ENCODE measurements around the gene CHRND. TPM values are rescaled to one million over a fixed set of nuclear protein-coding genes. Genes with fewer than 3 reads are reported as not detected.

The CHRND gene
- total RNA-seq, 1 experiment from 2014 or later: not detected

DNA sequence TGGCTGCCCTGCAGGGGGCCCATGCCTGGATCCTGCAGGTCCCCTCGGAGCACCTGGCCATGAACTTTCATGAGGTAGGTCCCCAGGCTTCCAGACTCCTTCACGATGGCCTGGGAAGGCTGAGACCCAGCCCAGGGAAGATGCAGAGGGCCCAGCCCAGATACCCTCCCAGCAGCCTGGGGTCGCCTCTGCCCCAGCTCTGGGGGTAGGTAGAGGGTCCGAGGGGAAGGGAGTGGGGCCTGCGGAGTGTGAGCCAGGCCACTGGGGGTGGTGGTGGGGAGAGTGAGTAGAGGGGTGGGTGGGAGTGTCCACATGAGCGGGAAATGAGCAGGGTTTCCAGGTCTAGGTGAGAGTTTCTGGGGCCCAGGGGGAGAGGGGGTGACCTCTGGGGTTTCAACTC lies 1.2 kb upstream of the CHRND start:
- Histone ChIP-seq H3K27ac (ENCODE audit: low read length) (no peak overlapping the region), H4K20me1 (ENCODE audit: insufficient read depth, low read depth, low read length) (no peaks in the 10 kb centered on the region), H3K4me1 (ENCODE audit: low read length) (peaks cover 5% of the 10 kb centered on the region), H3K79me2 (ENCODE audit: low read length) (no peaks in the 10 kb centered on the region), H3K27me3 (ENCODE audit: low read length) (no peaks in the 10 kb centered on the region), H3K4me2 (ENCODE audit: low read depth, low read length, poor library complexity, severe bottlenecking) (no peak overlapping the region), H3K4me3 (ENCODE audit: low read length) (no peak overlapping the region), H2AFZ (ENCODE audit: low read length) (no peak overlapping the region), H3K36me3 (ENCODE audit: insufficient read depth, low read length) (no peaks in the 10 kb centered on the region), H3K9ac (ENCODE audit: low read length) (no peak overlapping the region), H3K9me2 (replicated peaks; ENCODE audit: insufficient read depth, low read length) (no peaks in the 10 kb centered on the region), H3K9me3 (ENCODE audit: low read length) (no peaks in the 10 kb centered on the region)
- no peak for DNase-seq

DNA sequence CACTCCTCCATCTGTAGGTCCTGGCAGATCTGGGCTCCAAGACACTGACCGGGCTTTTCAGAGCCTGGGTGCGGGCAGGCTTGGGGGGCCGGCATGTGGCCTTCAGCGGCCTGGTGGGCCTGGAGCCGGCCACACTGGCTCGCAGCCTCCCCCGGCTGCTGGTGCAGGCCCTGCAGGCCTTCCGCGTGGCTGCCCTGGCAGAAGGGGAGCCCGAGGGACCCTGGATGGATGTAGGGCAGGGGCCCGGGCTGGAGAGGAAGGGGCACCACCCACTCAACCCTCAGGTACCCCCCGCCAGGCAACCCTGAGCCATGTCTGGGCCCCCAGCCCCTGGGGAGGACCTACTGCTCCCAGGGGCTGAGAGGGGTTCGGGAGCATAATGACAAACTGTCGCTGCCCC lies 761 bp upstream of the CHRND start:
- no peaks in the 10 kb centered on the region for H3K27me3 ChIP-seq (ENCODE audit: low read length)
- no peaks in the 10 kb centered on the region for H3K9me3 ChIP-seq (ENCODE audit: low read length)

DNA sequence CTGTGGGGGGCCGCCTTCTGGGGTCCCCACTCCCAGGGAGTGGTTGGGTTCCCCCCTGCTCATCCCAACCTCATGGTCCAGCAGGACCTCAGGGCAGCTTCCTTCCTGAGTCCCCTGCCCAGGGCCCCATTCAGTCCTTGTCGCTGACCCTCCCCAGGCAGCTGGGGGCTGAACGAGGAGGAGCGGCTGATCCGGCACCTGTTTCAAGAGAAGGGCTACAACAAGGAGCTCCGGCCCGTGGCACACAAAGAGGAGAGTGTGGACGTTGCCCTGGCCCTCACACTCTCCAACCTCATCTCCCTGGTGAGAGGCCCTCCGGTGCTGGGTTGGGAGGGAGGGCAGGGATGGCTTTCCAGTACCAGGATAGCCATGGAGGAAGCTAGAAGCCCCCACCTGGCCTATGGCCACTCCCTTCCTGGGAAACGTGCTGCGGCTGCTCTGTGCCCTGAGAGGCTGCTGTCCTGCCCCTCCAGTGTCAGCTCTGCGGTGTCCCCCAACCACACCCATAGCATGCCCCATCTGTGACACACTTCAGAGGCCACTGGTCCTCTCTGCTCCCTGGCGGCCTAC lies 497 bp downstream of the CHRND start:
- Histone ChIP-seq H4K20me1 (ENCODE audit: insufficient read depth, low read depth, low read length) (no peaks in the 10 kb centered on the region; the same call in 1 of the 2 replicates), H2AFZ (ENCODE audit: low read length) (no peak overlapping the region), H3K27ac (ENCODE audit: low read length) (no peak overlapping the region), H3K9me3 (ENCODE audit: low read length) (no peaks in the 10 kb centered on the region), H3K79me2 (ENCODE audit: low read length) (no peaks in the 10 kb centered on the region), H3K4me3 (ENCODE audit: low read length) (no peak overlapping the region), H3K27me3 (ENCODE audit: low read length) (no peaks in the 10 kb centered on the region), H3K9me2 (replicated peaks; ENCODE audit: insufficient read depth, low read length) (no peaks in the 10 kb centered on the region), H3K36me3 (ENCODE audit: insufficient read depth, low read length) (no peaks in the 10 kb centered on the region), H3K4me2 (ENCODE audit: low read depth, low read length, poor library complexity, severe bottlenecking) (no peak overlapping the region), H3K4me1 (ENCODE audit: low read length) (peaks cover 5% of the 10 kb centered on the region), H3K9ac (ENCODE audit: low read length) (no peak overlapping the region)
- no peak for DNase-seq

More for the DNA sequence above, 761 bp upstream of the CHRND start:
- H2AFZ ChIP-seq (ENCODE audit: low read length): no peak overlapping the region
- no peaks in the 10 kb centered on the region for H4K20me1 ChIP-seq (ENCODE audit: insufficient read depth, low read depth, low read length)
- H3K79me2 ChIP-seq (ENCODE audit: low read length): no peaks in the 10 kb centered on the region
- H3K4me1 ChIP-seq (ENCODE audit: low read length): peaks cover 5% of the 10 kb centered on the region
- no peak overlapping the region for H3K4me3 ChIP-seq (ENCODE audit: low read length)
- DNase-seq: no peak
- no peak overlapping the region for H3K4me2 ChIP-seq (ENCODE audit: low read depth, low read length, poor library complexity, severe bottlenecking)
- H3K27ac ChIP-seq (ENCODE audit: low read length): no peak overlapping the region
- no peaks in the 10 kb centered on the region for H3K9me2 ChIP-seq (replicated peaks; ENCODE audit: insufficient read depth, low read length)
- no peaks in the 10 kb centered on the region for H3K36me3 ChIP-seq (ENCODE audit: insufficient read depth, low read length)
- H3K9ac ChIP-seq (ENCODE audit: low read length): no peak overlapping the region

DNA sequence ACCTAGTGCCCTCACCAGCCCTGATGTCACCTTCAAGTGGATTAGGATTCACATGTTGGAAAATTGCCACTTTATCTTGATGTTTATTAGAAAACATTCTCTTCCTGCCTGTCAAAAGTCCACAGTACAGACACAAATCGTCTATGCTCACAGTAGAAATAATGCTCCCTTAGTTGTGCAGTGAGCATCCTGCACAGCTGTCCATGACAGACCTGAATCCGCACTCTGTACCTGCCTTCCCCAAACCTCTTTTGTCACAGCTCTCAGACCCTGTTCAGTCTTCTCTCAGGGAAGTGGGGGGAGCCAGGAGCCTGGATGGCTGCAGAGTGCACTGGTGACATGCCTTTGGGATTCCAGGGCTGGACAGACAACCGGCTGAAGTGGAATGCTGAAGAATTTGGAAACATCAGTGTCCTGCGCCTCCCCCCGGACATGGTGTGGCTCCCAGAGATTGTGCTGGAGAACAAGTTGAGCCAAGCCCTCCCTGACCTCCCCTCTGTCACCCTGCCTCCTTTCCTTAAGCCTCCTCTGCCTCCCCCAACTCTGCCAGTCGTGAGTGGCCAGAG lies 2.0 kb downstream of the CHRND start:
- Histone ChIP-seq H3K4me1 (ENCODE audit: low read length) (peaks cover 17% of the 10 kb centered on the region), H3K79me2 (ENCODE audit: low read length) (no peaks in the 10 kb centered on the region), H3K9me3 (ENCODE audit: low read length) (no peaks in the 10 kb centered on the region), H3K9ac (ENCODE audit: low read length) (no peak overlapping the region), H4K20me1 (ENCODE audit: insufficient read depth, low read depth, low read length) (no peaks in the 10 kb centered on the region; the same call in 1 of the 2 replicates), H3K27ac (ENCODE audit: low read length) (no peak overlapping the region), H3K4me3 (ENCODE audit: low read length) (no peak overlapping the region), H3K9me2 (replicated peaks; ENCODE audit: insufficient read depth, low read length) (no peaks in the 10 kb centered on the region), H3K4me2 (ENCODE audit: low read depth, low read length, poor library complexity, severe bottlenecking) (no peak overlapping the region), H3K36me3 (ENCODE audit: insufficient read depth, low read length) (no peaks in the 10 kb centered on the region), H2AFZ (ENCODE audit: low read length) (no peak overlapping the region), H3K27me3 (ENCODE audit: low read length) (no peaks in the 10 kb centered on the region)
- DNase-seq: no peak

DNA sequence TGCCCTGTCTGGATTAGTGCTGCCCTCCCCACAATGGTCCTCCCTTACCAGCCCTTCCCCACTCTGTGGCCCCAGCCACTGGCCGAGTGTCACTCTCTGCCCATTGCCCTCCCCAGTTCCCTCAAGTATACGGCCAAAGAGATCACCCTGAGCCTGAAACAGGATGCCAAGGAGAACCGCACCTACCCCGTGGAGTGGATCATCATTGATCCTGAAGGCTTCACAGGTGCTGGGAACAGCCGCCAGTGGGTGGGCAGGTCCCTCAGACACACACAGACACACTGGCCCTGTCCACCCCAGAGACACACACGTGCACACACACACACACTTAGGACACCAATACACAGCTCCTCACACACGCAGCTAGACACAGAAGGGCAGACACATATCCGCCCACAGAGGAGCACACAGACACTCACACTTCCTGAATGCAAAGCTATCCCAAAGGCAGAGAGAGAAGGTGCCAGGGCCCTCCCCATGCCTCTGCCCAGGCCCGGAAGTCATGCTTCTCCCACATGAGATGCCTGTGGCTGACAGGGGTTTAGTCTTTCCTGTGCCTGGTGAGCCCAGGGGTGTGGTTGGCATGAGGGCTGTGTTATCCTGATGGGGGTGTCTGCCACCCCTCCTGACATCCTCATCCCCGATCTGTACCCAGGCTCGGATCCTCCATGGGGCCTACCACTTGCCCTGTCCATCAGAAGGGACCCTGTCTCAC lies 2.9 kb downstream of the CHRND start:
- Histone ChIP-seq H3K9ac (ENCODE audit: low read length) (no peak overlapping the region), H3K4me3 (ENCODE audit: low read length) (no peak overlapping the region), H2AFZ (ENCODE audit: low read length) (no peak overlapping the region), H4K20me1 (ENCODE audit: insufficient read depth, low read depth, low read length) (peaks cover 2% of the 10 kb centered on the region; the same call in 1 of the 2 replicates), H3K27ac (ENCODE audit: low read length) (no peak overlapping the region), H3K9me2 (replicated peaks; ENCODE audit: insufficient read depth, low read length) (no peaks in the 10 kb centered on the region), H3K27me3 (ENCODE audit: low read length) (0 out of 2 replicates have a peak, but pooled peaks cover under 1% of the 10 kb centered on the region), H3K36me3 (ENCODE audit: insufficient read depth, low read length) (no peaks in the 10 kb centered on the region), H3K4me2 (ENCODE audit: low read depth, low read length, poor library complexity, severe bottlenecking) (no peak overlapping the region), H3K79me2 (ENCODE audit: low read length) (no peaks in the 10 kb centered on the region), H3K4me1 (ENCODE audit: low read length) (peaks cover 18% of the 10 kb centered on the region), H3K9me3 (ENCODE audit: low read length) (no peaks in the 10 kb centered on the region)
- no peak for DNase-seq

DNA sequence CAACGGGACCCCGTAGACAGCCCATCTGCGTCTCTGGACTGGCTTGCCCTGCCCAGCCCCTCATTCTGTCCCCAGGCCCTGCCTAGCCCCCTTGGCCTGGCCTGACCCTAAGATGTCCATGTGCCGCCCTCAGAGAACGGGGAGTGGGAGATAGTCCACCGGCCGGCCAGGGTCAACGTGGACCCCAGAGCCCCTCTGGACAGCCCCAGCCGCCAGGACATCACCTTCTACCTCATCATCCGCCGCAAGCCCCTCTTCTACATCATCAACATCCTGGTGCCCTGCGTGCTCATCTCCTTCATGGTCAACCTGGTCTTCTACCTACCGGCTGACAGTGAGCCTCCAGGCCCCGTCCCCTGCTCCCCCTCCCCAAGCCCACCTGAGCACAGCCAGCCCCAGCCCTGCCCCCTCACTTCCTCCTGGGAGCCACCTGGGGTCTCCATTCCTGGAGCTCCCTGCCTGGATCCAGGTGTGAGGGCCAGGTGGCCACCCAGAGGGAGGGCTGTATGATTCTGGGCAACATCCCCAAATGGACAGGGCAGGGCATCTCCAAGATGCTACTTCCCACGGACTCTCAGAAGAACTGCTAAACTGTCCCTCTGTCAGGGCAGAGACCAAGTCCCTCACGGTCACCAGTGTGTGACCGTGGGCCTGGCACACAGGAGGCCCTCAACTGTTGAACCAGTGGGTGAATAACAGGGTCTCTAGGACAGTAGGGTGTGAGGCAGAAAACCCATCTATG lies 4.0 kb downstream of the CHRND start:
- no peak for DNase-seq
- Histone ChIP-seq H3K27me3 (ENCODE audit: low read length) (0 out of 2 replicates have a peak, but pooled peaks cover 3% of the 10 kb centered on the region), H3K27ac (ENCODE audit: low read length) (no peak overlapping the region), H3K36me3 (ENCODE audit: insufficient read depth, low read length) (no peaks in the 10 kb centered on the region), H3K4me2 (ENCODE audit: low read depth, low read length, poor library complexity, severe bottlenecking) (no peak overlapping the region), H3K79me2 (ENCODE audit: low read length) (no peaks in the 10 kb centered on the region), H3K9me2 (replicated peaks; ENCODE audit: insufficient read depth, low read length) (no peaks in the 10 kb centered on the region), H3K9ac (ENCODE audit: low read length) (no peak overlapping the region), H3K9me3 (ENCODE audit: low read length) (no peaks in the 10 kb centered on the region), H3K4me3 (ENCODE audit: low read length) (no peak overlapping the region), H4K20me1 (ENCODE audit: insufficient read depth, low read depth, low read length) (peaks cover 9% of the 10 kb centered on the region; the same call in 1 of the 2 replicates), H3K4me1 (ENCODE audit: low read length) (peaks cover 16% of the 10 kb centered on the region), H2AFZ (ENCODE audit: low read length) (no peak overlapping the region)

DNA sequence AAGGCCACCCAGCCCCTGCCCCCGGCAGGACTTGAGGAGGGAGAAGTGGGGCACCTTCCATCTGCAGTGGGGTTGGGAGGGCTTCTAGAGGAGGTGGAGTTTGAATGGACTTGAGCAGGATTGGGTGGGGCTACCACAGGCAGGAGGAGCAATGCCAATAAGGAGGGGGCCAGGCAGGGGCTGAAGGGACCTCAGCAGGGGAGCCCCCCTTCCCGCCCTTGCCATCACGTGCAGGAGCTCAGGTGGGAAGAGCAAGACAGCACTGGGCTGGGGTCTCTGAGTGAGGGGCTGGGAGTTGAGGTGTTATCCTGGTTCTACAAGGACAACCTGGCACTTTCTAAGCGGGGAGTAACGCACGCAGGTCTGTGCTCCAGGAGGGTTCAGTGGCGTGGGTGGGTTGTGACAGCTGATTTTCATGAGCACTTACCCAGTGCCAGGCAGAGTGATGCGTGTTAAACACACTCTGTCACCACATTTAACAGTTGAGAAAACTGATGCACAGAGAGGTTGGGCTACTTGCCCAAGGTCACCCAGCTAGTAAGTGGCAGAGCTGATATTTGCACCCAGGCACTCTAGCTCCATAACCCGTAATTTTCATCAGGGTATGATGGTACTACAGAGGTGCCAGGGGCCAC lies 4.8 kb downstream of the CHRND start:
- Histone ChIP-seq H3K27ac (ENCODE audit: low read length) (no peak overlapping the region), H3K79me2 (ENCODE audit: low read length) (no peaks in the 10 kb centered on the region), H3K9me3 (ENCODE audit: low read length) (no peaks in the 10 kb centered on the region), H3K9me2 (replicated peaks; ENCODE audit: insufficient read depth, low read length) (no peaks in the 10 kb centered on the region), H3K36me3 (ENCODE audit: insufficient read depth, low read length) (no peaks in the 10 kb centered on the region), H4K20me1 (ENCODE audit: insufficient read depth, low read depth, low read length) (peaks cover 9% of the 10 kb centered on the region; the same call in 1 of the 2 replicates), H3K9ac (ENCODE audit: low read length) (no peak overlapping the region), H2AFZ (ENCODE audit: low read length) (no peak overlapping the region), H3K4me2 (ENCODE audit: low read depth, low read length, poor library complexity, severe bottlenecking) (no peak overlapping the region), H3K27me3 (ENCODE audit: low read length) (0 out of 2 replicates have a peak, but pooled peaks cover 3% of the 10 kb centered on the region), H3K4me3 (ENCODE audit: low read length) (no peak overlapping the region), H3K4me1 (ENCODE audit: low read length) (peaks cover 16% of the 10 kb centered on the region)
- no peak for DNase-seq

Measured in Karpas-422 (cell line).